HUDEP-2 (cell line): ENCODE data around the gene EXOC6.
"Not testable (repeated sequence)": the region's sequence is repeated elsewhere in the genome, so short reads cannot be mapped to it uniquely, and the experiment has no call there.

Source experiments
- DNase-seq, 76 experiments: peaks; one replicate each; lab custom pipeline; 2025; ENCODE audit not compliant: unreplicated experiment in 76 of 76; lab: John Stamatoyannopoulos, UW

The EXOC6 gene

GRCh38 chr10:92923416-92923815, 75.1 kb downstream of the EXOC6 start:
- no peak for DNase-seq

DNA sequence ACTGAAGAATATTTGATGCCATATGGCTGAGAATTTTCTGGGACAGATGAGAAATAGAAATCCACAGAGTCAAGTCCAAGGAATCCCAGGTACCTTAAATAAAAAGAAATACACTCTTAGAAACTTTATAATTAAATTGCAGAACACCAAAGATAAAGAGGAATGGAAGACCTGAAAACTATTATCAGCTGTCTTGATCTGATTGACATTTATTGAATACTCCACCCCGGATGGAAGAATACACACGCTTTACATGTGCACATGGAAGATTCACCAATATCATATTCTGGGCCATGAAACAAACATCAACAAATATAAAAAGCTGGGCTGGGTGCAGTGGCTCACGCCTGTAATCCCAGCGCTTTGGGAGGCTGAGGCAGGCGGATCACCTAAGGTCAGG, 81.6 kb downstream of the EXOC6 start:
- DNase-seq: no peak

- no peak for DNase-seq
Observed at GRCh38 chr10:92931597-92931996, 83.3 kb downstream of the EXOC6 start.

DNA sequence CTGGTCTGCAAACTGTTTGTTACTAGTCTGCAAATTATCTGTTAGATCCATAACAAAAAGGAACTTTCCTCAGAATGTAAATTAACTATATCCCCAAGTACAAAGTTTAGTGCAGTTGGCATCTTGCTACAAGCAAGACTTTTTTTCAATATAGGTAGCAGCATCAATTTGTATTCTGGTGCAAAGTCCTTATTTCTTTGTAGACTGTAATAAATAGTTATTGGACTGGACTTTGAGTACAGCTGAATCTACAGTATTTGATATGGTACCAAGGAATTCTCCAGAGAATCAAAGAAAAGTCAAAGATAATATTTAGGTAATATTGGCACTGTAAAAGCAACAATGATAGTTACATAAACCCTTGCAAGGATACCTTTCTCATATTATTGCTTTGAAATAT, 89.6 kb downstream of the EXOC6 start:
- DNase-seq: no peak

- no peak for DNase-seq
Observed at GRCh38 chr10:92938841-92939240, 90.5 kb downstream of the EXOC6 start.

DNA sequence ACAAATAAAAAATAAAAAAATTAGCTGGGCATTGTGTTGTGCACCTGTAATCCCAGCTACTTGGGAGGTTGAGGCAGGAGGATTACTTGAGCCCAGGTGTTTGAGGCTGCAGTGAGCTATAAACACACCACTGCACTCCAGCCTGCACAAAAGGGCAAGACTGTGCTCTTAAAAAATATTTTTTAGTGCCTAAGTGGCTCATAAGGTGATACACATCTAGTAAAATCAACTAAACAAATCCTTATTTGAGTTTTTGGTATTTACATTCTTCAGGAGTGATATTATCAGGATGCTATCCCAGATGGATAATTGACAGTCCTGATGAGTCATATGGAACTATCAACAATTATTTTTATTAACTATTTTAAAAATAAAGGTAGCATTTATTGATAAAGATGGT, 93.9 kb downstream of the EXOC6 start:
- no peak for DNase-seq

DNA sequence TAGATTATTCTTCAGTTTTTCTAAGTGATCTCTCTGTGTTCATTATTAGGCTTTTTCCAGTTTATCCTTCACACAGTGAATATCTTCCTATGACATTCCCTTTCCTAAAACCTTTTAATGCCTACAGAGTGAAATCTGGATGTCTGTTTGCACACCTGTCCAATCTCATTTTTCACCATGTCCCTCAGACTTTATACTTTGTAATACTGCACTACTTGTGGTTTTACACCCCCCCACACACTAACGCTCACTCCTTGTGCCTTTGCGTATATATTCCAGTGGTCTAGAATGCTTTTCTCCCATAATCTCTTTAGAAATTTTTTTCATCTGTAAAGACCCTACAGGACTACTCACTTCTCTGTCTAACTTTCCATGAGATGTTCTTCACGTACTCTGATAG, 98.2 kb downstream of the EXOC6 start:
- DNase-seq: no peak

- not testable (repeated sequence) for DNase-seq
Observed at GRCh38 chr10:92952573-92952972, 104.3 kb downstream of the EXOC6 start.

DNA sequence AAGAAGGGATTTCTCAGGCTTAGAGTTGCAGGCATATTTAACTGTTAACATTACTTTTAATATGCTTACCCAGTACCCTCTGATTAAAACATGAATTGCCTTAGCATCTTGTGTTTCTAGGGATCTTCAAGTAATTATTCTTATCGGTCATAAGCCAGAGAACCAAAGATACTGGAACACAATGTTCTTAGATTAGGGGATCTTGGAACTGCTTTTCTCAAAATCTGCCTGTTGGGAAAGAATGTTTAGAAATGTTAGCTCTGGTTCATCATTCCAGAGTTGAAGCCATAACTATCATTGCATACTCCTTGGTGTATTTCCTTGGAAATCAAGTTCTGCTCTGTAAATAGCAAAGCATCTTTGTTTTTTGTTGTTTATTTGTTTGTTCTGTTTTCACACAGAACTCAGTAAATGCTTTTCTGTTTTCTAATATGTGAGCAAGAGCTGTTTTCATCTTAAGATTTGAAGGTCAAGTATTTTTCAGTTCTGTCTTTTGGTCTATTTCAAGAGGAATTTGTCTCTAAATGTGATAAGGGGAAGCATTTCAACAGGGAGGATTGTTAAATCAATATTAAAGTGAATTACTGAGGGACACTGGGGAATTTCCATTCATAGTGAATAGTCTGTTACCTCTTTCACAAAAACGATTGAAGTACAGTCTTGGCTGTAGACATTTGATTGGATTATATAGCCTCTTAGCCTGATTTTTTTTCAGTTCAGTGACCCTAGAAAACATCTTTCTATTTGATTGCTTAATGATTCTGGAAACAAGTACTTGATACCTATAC, 109.1 kb downstream of the EXOC6 start:
- peak in 5 of 76 experiments; percentile 2 to 48 (median 23) for DNase-seq

- DNase-seq: no peak
Observed at GRCh38 chr10:92961638-92962037, 113.3 kb downstream of the EXOC6 start.

GRCh38 chr10:92965314-92965713, 117.0 kb downstream of the EXOC6 start:
- peak in 26 of 76 experiments; percentile 2 to 60 (median 28) for DNase-seq

GRCh38 chr10:92967641-92968040, 119.3 kb downstream of the EXOC6 start:
- no peak for DNase-seq

- DNase-seq: no peak
Observed at GRCh38 chr10:92969151-92969550, 120.8 kb downstream of the EXOC6 start.

GRCh38 chr10:92970301-92971070, 122.2 kb downstream of the EXOC6 start:
- no peak for DNase-seq

DNA sequence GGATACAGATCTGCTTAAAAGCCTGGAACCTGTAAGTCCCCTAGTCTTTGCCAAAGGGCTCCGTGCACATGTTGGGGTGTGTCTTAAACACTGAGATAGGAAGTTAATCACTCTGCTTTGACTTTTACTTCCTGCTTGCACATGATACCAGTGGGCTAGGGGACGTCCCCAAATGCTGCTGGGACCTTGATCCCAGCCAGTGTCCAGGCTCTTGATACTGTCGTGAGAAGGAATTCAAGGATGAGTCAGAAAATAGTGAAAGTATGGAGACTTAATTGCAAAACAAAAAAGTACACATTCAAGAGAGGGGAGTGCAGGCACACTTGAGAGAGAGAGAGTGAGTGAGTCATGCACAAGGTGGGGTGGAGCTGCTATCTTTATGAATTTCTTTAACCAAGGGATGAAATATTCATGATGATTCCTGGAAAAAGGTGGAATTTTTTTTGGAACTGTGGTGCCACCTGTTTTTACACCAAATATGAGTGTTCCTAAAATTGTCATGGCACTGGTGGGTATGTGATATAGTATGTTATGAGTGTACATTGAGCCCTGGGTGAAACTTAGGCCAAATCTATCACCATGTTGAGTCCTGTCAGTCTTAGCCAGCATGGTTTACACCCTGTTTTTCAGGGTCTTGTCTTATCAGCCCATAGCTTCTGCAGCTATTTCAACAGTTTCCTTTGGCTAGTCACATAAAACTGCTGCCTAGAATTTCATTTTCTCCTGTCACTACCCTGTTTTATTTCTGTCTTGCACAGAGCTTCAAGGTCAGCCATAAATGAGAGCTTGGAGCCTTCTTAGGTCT, 123.9 kb downstream of the EXOC6 start:
- DNase-seq: peak; percentile 11 to 92 (median 74)

DNA sequence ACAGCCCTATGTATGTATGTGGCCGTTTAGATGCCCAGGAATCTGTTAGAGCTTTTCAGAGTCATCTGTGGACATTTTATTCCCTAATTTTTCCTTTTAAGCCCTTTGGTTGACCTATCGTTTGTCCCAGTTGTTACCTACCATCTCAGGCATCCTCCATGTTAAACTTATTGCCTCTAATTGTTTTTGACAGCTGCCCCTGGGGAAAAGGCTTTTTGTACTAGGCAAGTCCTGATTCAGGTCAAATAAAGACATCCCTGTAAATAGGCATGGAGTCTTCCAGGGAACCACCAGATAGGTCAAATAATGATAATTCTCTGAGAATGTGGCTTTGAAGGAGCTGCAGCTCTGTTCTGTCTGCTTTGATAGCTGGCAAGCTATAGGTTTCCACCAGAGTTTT, 124.6 kb downstream of the EXOC6 start:
- peak in 7 of 76 experiments; percentile 30 to 61 (median 40) for DNase-seq

DNA sequence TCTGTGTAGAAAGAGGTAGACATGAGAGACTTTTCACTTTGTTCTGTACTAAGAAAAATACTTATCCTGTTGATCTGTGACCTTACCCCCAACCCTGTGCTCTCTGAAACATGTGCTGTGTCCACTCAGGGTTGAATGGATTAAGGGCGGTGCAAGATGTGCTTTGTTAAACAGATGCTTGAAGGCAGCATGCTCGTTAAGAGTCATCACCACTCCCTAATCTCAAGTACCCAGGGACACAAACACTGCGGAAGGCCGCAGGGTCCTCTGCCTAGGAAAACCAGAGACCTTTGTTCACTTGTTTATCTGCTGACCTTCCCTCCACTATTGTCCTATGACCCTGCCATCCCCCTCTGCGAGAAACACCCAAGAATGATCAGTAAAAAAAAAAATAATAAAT, 128.0 kb downstream of the EXOC6 start:
- not testable (repeated sequence) for DNase-seq

DNA sequence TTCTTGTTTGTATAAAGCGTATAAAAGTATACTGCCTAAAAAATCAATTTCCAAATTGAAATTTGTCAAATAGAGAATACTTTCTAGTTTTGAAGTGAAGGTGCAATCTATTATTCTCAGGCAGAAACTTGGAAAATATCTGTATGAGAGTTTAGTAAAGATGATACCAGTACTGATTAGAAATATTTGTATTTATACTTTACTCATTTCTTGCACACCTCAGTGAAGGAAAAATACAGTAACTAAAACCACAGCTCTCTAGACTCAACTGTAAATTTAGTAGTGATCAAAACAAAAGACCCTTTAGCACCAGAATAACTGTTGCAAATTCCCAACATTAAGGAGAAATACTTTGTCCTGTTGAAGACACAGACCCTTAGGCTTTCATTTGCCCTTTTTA, 140.9 kb downstream of the EXOC6 start:
- DNase-seq: no peak

DNA sequence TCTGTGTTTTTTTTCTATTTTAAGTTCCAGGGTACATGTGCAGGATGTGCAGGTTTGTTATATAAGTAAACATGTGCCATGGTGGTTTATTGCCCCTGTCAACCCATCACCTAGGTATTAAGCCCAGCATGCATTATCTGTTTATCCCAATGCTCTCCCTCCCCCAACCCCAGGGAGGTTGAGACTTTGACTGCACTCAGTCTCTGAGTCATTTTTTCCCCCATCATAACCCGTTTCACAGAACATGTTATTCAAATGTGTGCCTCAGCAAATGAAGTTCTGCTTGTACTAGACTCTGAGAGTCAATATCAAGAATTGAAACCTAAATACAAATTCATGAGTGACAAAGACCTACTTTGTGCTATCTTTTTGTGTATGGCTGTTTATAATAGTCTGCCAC, 142.3 kb downstream of the EXOC6 start:
- peak in 57 of 76 experiments; percentile 3 to 90 (median 49) for DNase-seq

- DNase-seq: no peak
Observed at GRCh38 chr10:92991513-92991912, 143.2 kb downstream of the EXOC6 start.

GRCh38 chr10:92993699-92994272, 145.5 kb downstream of the EXOC6 start:
- no peak for DNase-seq
